ENCODE results near the gene MLC1. TPM values are rescaled to one million over a fixed set of nuclear protein-coding genes. Genes with fewer than 3 reads are reported as not detected.

MLC1 gene
- total RNA-seq, 4 donors from 2014 or later: 0.42 TPM; not detected in 3

- TF ChIP-seq CTCF (IDR thresholded peaks at IDR 0.05 in 4 of 5, conservative IDR thresholded peaks at IDR 0.05 in 1 of 5) (no peak), POLR2A (IDR thresholded peaks at IDR 0.05) (no peak)
- H3K27ac ChIP-seq: no peak overlapping the region
- DNase-seq (no peak), ATAC-seq (no peak)
- H3K4me1 ChIP-seq: no peaks in the 10 kb centered on the region
- peaks cover 19 to 47% (median 37%) of the 10 kb centered on the region in 3 donors for H3K27me3 ChIP-seq
- in situ Hi-C loops (cut with MboI; ENCODE audit: low sequenced_read_pairs in 4 of 4) (no loop called here), intact Hi-C loops (cut with DNase I; ENCODE audit: low total_unique reads) (no loop called here)
- no peaks in the 10 kb centered on the region for H3K36me3 ChIP-seq
- no peaks in the 10 kb centered on the region for H3K9me3 ChIP-seq
- H3K4me3 ChIP-seq: no peak overlapping the region
These were observed 1.3 kb upstream of the MLC1 start for GRCh38 chr22:50086526-50086925.

- peaks cover 12 to 54% (median 33%) of the 10 kb centered on the region in 3 donors for H3K27me3 ChIP-seq
- no peak for DNase-seq
- in situ Hi-C loops (cut with MboI; ENCODE audit: low sequenced_read_pairs in 4 of 4): no loop called here
These were observed 608 bp downstream of the MLC1 start for GRCh38 chr22:50084614-50085021.

DNA sequence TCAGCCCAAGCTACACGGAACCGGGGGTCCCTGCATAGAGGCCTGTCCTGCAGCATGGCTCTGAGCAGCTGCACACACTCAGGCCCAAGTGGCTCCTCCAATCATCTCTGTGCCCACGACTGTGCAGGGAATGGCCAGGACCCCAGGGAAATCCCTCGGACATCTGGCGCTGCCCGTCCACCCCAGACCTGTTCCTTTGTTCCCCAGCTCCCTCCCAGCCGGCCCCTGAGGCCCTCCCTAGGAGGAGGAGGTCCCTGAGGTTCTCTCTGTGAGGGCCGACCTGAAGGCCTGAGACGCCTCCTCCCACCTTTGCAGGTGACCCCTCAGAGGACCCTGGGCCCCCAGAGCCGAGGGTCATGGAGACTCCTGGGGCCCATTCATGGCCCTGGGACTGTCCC lies 1.1 kb downstream of the MLC1 start:
- DNase-seq (no peak), ATAC-seq (no peak)
- no peak overlapping the region for H3K27ac ChIP-seq
- no peaks in the 10 kb centered on the region for H3K9me3 ChIP-seq
- in situ Hi-C loops (cut with MboI; ENCODE audit: low sequenced_read_pairs in 4 of 4) (no loop called here), intact Hi-C loops (cut with DNase I; ENCODE audit: low total_unique reads) (no loop called here)
- no peaks in the 10 kb centered on the region for H3K4me1 ChIP-seq
- no peak overlapping the region for H3K4me3 ChIP-seq
- H3K36me3 ChIP-seq: no peaks in the 10 kb centered on the region
- peaks cover 6 to 48% (median 28%) of the 10 kb centered on the region in 3 donors for H3K27me3 ChIP-seq
- TF ChIP-seq POLR2A (IDR thresholded peaks at IDR 0.05) (no peak), CTCF (IDR thresholded peaks at IDR 0.05 in 4 of 5, conservative IDR thresholded peaks at IDR 0.05 in 1 of 5) (no peak)

More at GRCh38 chr22:50084614-50085021, 608 bp downstream of the MLC1 start:
- no peaks in the 10 kb centered on the region for H3K4me1 ChIP-seq
- no peaks in the 10 kb centered on the region for H3K36me3 ChIP-seq
- no peak for ATAC-seq
- H3K27ac ChIP-seq: no peak overlapping the region
- no peak for TF ChIP-seq POLR2A (IDR thresholded peaks at IDR 0.05)
- TF ChIP-seq CTCF (IDR thresholded peaks at IDR 0.05 in 4 of 5, conservative IDR thresholded peaks at IDR 0.05 in 1 of 5): no peak
- H3K4me3 ChIP-seq: no peak overlapping the region
- no peaks in the 10 kb centered on the region for H3K9me3 ChIP-seq
- intact Hi-C loops (cut with DNase I; ENCODE audit: low total_unique reads): no loop called here

GRCh38 chr22:50083462-50084079 lies 1.7 kb downstream of the MLC1 start:
- Histone ChIP-seq H3K36me3 (no peaks in the 10 kb centered on the region), H3K27ac (no peak overlapping the region), H3K4me3 (no peak overlapping the region), H3K9me3 (no peaks in the 10 kb centered on the region), H3K4me1 (no peaks in the 10 kb centered on the region), H3K27me3 (peaks cover 1 to 43% (median 28%) of the 10 kb centered on the region in 3 donors)
- in situ Hi-C loops (cut with MboI; ENCODE audit: low sequenced_read_pairs in 4 of 4) (no loop called here), intact Hi-C loops (cut with DNase I; ENCODE audit: low total_unique reads) (no loop called here)
- TF ChIP-seq CTCF (IDR thresholded peaks at IDR 0.05 in 4 of 5, conservative IDR thresholded peaks at IDR 0.05 in 1 of 5): no peak
- TF ChIP-seq POLR2A (IDR thresholded peaks at IDR 0.05): no peak
- no peak for DNase-seq
- no peak for ATAC-seq
